Brain microvascular endothelial cell (primary cell): ENCODE measurements around the gene POLR3B.

Source experiments
- DNase-seq: peaks from one replicate; pipeline ENCODE4 v3.0.0-alpha.2; 2020
- H3K27ac ChIP-seq: fragments of 250-450 bp; sonication (Bioruptor Pico); 2 replicates; pipeline ENCODE4 v1.5.1; 2020; ENCODE audit warnings: mild to moderate bottlenecking, moderate library complexity
- H3K27me3 ChIP-seq: fragments of 250-450 bp; sonication (Bioruptor Pico); replicated peaks from 2 replicates; pipeline ENCODE4 v1.5.1; 2020; ENCODE audit warnings: mild to moderate bottlenecking
- H3K36me3 ChIP-seq: fragments of 250-450 bp; sonication (Bioruptor Pico); replicated peaks from 2 replicates; pipeline ENCODE4 v1.5.1; 2020; ENCODE audit warnings: mild to moderate bottlenecking
- H3K4me3 ChIP-seq: 2 replicates; pipeline ENCODE4 v1.5.1; 2011; ENCODE audit warnings: low read depth, mild to moderate bottlenecking, control low read depth, low read length, moderate library complexity
- in situ Hi-C: cut with HindIII; loops from 2 replicates; pipeline ENCODE4 v1.10.0; 2017; ENCODE audit warnings: low sequenced_read_pairs, low pct_ligation_motif_present
- TF ChIP-seq, protein P1 (sequence below): IDR thresholded peaks from 2 replicates; pipeline ENCODE4 v1.5.1; 2011; ENCODE audit warnings: low read depth, mild to moderate bottlenecking, moderate library complexity, low read length, control low read depth, inconsistent platforms; ENCODE audit errors: missing control alignments

POLR3B gene

DNA sequence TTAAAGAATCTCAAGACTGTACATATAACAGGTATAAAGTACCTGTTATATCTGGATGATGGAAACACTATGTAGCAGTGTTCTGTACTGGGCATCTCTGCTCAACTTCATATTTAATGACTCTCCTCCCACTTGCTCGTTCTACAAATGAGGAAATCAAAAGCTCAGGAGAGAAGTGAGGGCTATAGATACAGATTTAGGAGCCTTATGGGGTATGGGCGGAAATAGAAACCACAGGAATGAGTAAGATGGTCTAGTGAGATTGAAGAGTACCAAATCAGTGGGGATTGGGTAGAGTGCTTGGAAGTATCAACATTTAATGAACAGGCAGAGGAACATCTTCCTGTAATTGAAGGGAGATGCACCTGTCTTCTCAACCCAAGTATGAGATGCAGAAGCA lies 23.8 kb upstream of the POLR3B start:
- in situ Hi-C loops: no loop called here
- Histone ChIP-seq H3K27ac (no peak overlapping the region), H3K36me3 (no peaks in the 10 kb centered on the region), H3K27me3 (no peaks in the 10 kb centered on the region), H3K4me3 (no peak overlapping the region)
- TF ChIP-seq, protein P1, sequence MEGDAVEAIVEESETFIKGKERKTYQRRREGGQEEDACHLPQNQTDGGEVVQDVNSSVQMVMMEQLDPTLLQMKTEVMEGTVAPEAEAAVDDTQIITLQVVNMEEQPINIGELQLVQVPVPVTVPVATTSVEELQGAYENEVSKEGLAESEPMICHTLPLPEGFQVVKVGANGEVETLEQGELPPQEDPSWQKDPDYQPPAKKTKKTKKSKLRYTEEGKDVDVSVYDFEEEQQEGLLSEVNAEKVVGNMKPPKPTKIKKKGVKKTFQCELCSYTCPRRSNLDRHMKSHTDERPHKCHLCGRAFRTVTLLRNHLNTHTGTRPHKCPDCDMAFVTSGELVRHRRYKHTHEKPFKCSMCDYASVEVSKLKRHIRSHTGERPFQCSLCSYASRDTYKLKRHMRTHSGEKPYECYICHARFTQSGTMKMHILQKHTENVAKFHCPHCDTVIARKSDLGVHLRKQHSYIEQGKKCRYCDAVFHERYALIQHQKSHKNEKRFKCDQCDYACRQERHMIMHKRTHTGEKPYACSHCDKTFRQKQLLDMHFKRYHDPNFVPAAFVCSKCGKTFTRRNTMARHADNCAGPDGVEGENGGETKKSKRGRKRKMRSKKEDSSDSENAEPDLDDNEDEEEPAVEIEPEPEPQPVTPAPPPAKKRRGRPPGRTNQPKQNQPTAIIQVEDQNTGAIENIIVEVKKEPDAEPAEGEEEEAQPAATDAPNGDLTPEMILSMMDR: no peak
- no peak for DNase-seq

DNA sequence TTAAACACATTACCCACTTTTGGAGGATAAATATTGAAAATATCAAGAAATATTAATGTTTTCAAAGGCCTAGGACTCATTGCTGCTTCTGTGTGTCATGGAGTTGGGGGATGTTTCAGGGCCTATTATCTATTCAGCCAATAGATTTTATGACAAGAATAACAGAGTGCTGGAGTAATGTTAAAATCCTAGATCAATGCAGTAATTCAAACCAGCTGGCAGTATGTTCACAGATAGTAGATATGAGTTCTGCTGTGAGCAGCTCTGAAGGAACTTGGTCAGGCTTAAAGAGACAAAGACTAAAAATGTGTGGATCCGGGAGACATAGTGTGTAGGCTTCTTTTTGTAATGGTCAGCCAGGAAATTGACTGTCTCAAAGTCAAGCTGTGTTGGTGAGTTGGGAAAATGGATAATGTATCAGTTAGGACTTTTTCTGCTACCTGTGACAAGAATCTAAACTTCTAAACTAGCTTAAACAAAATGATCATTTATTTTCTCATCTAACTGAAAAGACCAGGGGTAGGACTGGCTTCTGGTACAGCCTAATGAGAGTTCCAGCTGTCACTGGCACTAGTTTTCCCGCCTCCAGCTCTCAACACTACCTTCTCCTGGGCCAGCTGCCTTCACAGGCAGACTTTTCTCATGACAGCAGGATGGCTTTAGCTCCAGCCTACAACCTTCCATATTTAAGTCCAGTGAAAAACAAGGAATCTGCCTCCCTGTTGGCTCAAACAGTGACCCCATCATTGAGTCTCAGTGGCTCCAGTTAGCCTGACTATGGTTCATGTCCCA lies 16.3 kb upstream of the POLR3B start:
- Histone ChIP-seq H3K4me3 (no peak overlapping the region), H3K27me3 (no peaks in the 10 kb centered on the region), H3K27ac (no peak overlapping the region), H3K36me3 (no peaks in the 10 kb centered on the region)
- no peak for DNase-seq
- in situ Hi-C loops: no loop called here
- TF ChIP-seq, protein P1: no peak

DNA sequence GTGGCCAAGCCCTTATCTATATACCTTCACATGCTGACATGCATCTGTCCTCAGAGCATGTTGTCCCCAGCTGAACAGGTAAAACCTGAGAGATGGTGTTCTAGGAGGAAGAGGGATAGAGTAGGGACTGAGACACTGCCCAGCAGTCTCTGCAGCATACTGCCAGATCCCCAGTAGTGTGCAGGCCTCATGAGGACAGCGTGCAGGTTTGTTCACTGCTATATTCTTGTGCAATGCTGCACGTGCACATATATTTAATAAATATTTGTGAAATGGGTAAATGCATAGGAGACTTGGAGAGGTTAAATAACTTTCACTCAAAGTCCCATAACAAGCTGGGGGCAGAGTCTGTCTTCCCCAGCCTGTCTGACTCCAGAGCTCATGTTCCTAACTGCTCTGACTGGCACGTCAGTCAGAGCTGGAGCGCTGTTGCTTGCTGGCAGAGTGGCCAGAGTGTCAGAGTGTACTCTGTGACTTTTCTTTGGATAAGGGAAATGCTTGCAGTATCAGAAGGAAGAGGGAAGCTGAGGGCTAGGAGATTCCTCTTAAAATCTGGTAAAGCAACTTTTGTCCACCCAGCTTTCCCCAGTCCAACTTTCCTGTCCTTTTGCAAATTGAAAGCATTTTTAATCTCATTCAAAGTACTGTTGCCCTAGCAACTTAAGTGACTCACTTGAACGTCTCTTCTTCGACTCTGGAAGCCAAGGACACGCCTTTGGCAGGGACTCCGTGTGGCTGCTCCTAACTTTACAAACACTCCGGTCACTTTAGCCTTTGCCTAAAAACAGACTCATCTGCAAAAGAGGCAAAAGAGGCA lies 14.9 kb upstream of the POLR3B start:
- DNase-seq: peak; percentile 59
- no peak overlapping the region for H3K4me3 ChIP-seq
- in situ Hi-C loops: no loop called here

DNA sequence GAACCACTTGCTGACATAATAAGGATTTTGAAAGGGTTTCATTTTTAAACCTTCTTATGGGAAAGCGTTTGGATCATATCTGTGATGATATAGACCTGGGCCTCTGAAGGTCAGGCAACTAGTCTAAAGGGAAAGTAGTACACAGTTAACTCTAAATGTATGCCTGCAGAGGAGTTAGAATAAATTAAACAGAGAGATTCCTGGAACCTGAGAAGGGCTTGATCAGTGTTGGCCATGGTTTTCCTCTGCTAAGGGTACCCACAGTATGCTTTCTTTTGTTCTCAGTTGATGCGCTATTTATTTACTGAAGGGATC lies 14.4 kb upstream of the POLR3B start:
- TF ChIP-seq, protein P1: no peak
- Histone ChIP-seq H3K4me3 (no peak overlapping the region), H3K27ac (peak overlapping the region; percentile 35), H3K27me3 (no peaks in the 10 kb centered on the region), H3K36me3 (no peaks in the 10 kb centered on the region)
- DNase-seq: no peak
- in situ Hi-C loops: no loop called here

More for the DNA sequence above, 14.9 kb upstream of the POLR3B start:
- H3K27me3 ChIP-seq: no peaks in the 10 kb centered on the region
- peak overlapping the region; percentile 35 for H3K27ac ChIP-seq
- H3K36me3 ChIP-seq: no peaks in the 10 kb centered on the region
- TF ChIP-seq, protein P1: no peak

DNA sequence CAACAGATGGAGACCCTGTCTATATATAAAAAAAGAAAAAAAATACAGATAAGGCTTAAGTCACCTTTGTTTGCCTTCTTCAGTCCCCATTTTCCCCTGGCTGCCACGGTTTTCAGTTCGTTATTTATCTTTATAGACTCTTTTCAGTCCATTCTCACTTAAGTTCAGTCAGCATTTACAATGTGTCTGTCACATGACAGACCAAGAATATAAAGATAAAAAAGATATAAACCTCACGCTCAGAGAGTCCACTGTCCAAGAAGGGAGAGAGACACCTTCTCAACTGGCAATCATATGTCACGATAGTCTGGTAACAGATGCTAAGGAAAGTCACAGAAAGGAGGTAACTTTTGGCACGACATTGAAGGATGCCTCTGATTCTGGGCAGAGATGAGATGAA lies 13.4 kb upstream of the POLR3B start:
- H3K4me3 ChIP-seq: no peak overlapping the region
- TF ChIP-seq, protein P1: no peak
- DNase-seq: no peak
- H3K27me3 ChIP-seq: no peaks in the 10 kb centered on the region
- H3K36me3 ChIP-seq: no peaks in the 10 kb centered on the region
- in situ Hi-C loops: no loop called here
- H3K27ac ChIP-seq: no peak overlapping the region
